ENCODE measurements around the gene CAND1. TPM values are rescaled to one million over a fixed set of nuclear protein-coding genes. Genes with fewer than 3 reads are reported as not detected.
"Not testable (repeated sequence)": the region's sequence is repeated elsewhere in the genome, so short reads cannot be mapped to it uniquely, and the experiment has no call there.

CAND1 gene
- total and polyA plus RNA-seq, 9 of the 15 experiments (the other 6 are each of a cell fraction or from before 2014, with no cell fraction given): 24.0 to 167 (median 77.5) TPM

- DNase-seq (ENCODE audit: extremely low read depth in 1 of 4, low spot score in 3 of 4); H3K4me1 ChIP-seq (replicated peaks in 1 of 2; ENCODE audit: control insufficient read depth in 2 of 2, insufficient read depth in 2 of 2, low read length in 2 of 2); H3K9me3 ChIP-seq (replicated peaks; ENCODE audit: control insufficient read depth, insufficient read depth, low read depth, low read length); FAIRE-seq; H3K27ac ChIP-seq (ENCODE audit: extremely low read depth, low read depth, low read length); H3K27me3 ChIP-seq (ENCODE audit: control insufficient read depth in 2 of 2, insufficient read depth in 2 of 2, low read length in 2 of 2); H2AFZ ChIP-seq (ENCODE audit: low read depth, low read length); H3K4me3 ChIP-seq; H4K20me1 ChIP-seq (replicated peaks; ENCODE audit: control insufficient read depth, insufficient read depth, low read length); intact Hi-C loops (cut with micrococcal nuclease); H3K9me1 ChIP-seq (ENCODE audit: control insufficient read depth, insufficient read depth, low read length); H3K36me3 ChIP-seq (ENCODE audit: control insufficient read depth, insufficient read depth, low read length); H3K79me2 ChIP-seq (ENCODE audit: control insufficient read depth, insufficient read depth, low read length); POLR2A ChIA-PET; H3K4me2 ChIP-seq (ENCODE audit: insufficient read depth, low read length); BruUV-seq (replicated peaks); ATAC-seq; H3K9ac ChIP-seq (ENCODE audit: insufficient read depth in 1 of 2, low read depth in 2 of 2, low read length in 2 of 2); in situ Hi-C loops (cut with MboI); CTCF ChIA-PET (ENCODE audit: low intra/inter-chr PET ratio): not testable (repeated sequence)
- 10% methylated on average over 6 of the region's 14 CpGs for WGBS (ENCODE audit: insufficient coverage, low coverage, missing lambda C conversion rate)
These were observed 71.9 kb downstream of the CAND1 start for GRCh38 chr12:67341086-67341485.

GRCh38 chr12:67344979-67345710 is 76.0 kb downstream of the CAND1 start:
- Histone ChIP-seq H3K9me1 (ENCODE audit: control insufficient read depth, insufficient read depth, low read length) (no peaks in the 10 kb centered on the region), H3K9me3 (replicated peaks; ENCODE audit: control insufficient read depth, insufficient read depth, low read depth, low read length) (no peaks in the 10 kb centered on the region), H3K36me3 (ENCODE audit: control insufficient read depth, insufficient read depth, low read length) (no peaks in the 10 kb centered on the region), H3K9ac (ENCODE audit: insufficient read depth in 1 of 2, low read depth in 2 of 2, low read length in 2 of 2) (no peak overlapping the region), H3K27me3 (ENCODE audit: control insufficient read depth in 2 of 2, insufficient read depth in 2 of 2, low read length in 2 of 2) (no peaks in the 10 kb centered on the region), H3K27ac (ENCODE audit: extremely low read depth, low read depth, low read length) (no peak overlapping the region), H3K4me1 (replicated peaks in 1 of 2; ENCODE audit: control insufficient read depth in 2 of 2, insufficient read depth in 2 of 2, low read length in 2 of 2) (no peaks in the 10 kb centered on the region), H2AFZ (ENCODE audit: low read depth, low read length) (no peak overlapping the region), H3K79me2 (ENCODE audit: control insufficient read depth, insufficient read depth, low read length) (no peaks in the 10 kb centered on the region), H3K4me3 (no peak overlapping the region), H3K4me2 (ENCODE audit: insufficient read depth, low read length) (no peak overlapping the region), H4K20me1 (replicated peaks; ENCODE audit: control insufficient read depth, insufficient read depth, low read length) (no peaks in the 10 kb centered on the region)
- BruUV-seq (replicated peaks): no TSS peak
- no peak for ATAC-seq
- no peak for DNase-seq (ENCODE audit: extremely low read depth in 1 of 4, low spot score in 3 of 4)
- no peak for FAIRE-seq
- ChIA-PET POLR2A (no interaction called here), CTCF (ENCODE audit: low intra/inter-chr PET ratio) (no interaction called here)
- no peak for TF ChIP-seq ARID2 (IDR thresholded peaks at IDR 0.05)
- peak; percentile 53 for TF ChIP-seq ZNF146 (CRISPR knock-in tag; IDR thresholded peaks at IDR 0.05; ENCODE audit: unreplicated experiment)
- TF ChIP-seq RBM25 (IDR thresholded peaks at IDR 0.05; ENCODE audit: low read depth, low read length, severe bottlenecking): peak; percentile 8
- WGBS (ENCODE audit: insufficient coverage, low coverage, missing lambda C conversion rate): 7% methylated on average over 1 of the region's 2 CpGs
- intact Hi-C loops (cut with micrococcal nuclease): no loop called here
- in situ Hi-C loops (cut with MboI): no loop called here

Data from K562 (cell line).